Naive thymus-derived CD4-positive, alpha-beta T cell (primary cell): ENCODE results near the gene TRIM40. TPM values are rescaled to one million over a fixed set of nuclear protein-coding genes. Genes with fewer than 3 reads are reported as not detected.

Source experiments
- ATAC-seq: fragments of 150-1000 bp; cut with Tn5 transposase; 2 replicates; pipeline ENCODE4 v1.10.0; 2021; ENCODE audit warnings: mild to moderate bottlenecking, moderate library complexity
- CTCF ChIA-PET: fragments of 350-600 bp; sonication (Branson Sonifier 250); formaldehyde crosslinking; loops from one replicate; lab custom pipeline; 2021; ENCODE audit warnings: antibody characterized with exemption; lab: Charles Lee
- POLR2A ChIA-PET: fragments of 350-600 bp; sonication (Branson Sonifier 250); formaldehyde crosslinking; loops from one replicate; lab custom pipeline; 2021; ENCODE audit warnings: antibody characterized with exemption, inconsistent platforms; lab: Charles Lee
- DNase-seq, 9 donors: peaks; one replicate each; pipeline versions ENCODE4 v3.0.0 to v3.0.0-alpha.2; 2020 to 2022; ENCODE audit warnings: mixed read lengths in 1 of 9
- H3K27ac ChIP-seq: one replicate; pipeline ENCODE4 v1.7.0; 2013; ENCODE audit warnings: mild to moderate bottlenecking, low read depth, low read length, moderate library complexity
- H3K27me3 ChIP-seq, 2 donors: one replicate each; pipeline ENCODE4 v1.7.0; 2013; ENCODE audit warnings: low read length in 2 of 2, mild to moderate bottlenecking in 2 of 2, moderate library complexity in 2 of 2; ENCODE audit not compliant: control insufficient read depth in 2 of 2, insufficient read depth in 2 of 2
- H3K36me3 ChIP-seq, 3 experiments: 1 replicate in 2 of 3; 2 replicates in 1 of 3; pipeline ENCODE4 v1.7.0; 2013; ENCODE audit warnings: low read length in 3 of 3, mild to moderate bottlenecking in 3 of 3, moderate library complexity in 1 of 3; ENCODE audit not compliant: insufficient read depth in 3 of 3, control insufficient read depth in 2 of 3
- H3K4me1 ChIP-seq, 2 donors: one replicate each; pipeline ENCODE4 v1.7.0; 2013; ENCODE audit warnings: low read length in 2 of 2, mild to moderate bottlenecking in 2 of 2, moderate library complexity in 1 of 2; ENCODE audit not compliant: control insufficient read depth in 2 of 2, insufficient read depth in 2 of 2
- H3K4me3 ChIP-seq: 2 replicates; pipeline ENCODE4 v1.7.0; 2013; ENCODE audit warnings: mild to moderate bottlenecking, low read length
- H3K9me3 ChIP-seq, 3 experiments: 1 replicate in 2 of 3; 2 replicates in 1 of 3; pipeline ENCODE4 v1.7.0; 2013; ENCODE audit warnings: low read length in 3 of 3; ENCODE audit not compliant: control insufficient read depth in 2 of 3
- H3K27ac Mint-ChIP-seq, 9 donors: one replicate each; pipeline ENCODE4 v1.8.0; 2020 to 2022; ENCODE audit warnings: mixed read lengths in 9 of 9, mild to moderate bottlenecking in 8 of 9, moderate library complexity in 5 of 9, inconsistent platforms in 2 of 9
- H3K27me3 Mint-ChIP-seq, 5 donors: one replicate each; pipeline ENCODE4 v1.8.0; 2021 to 2022; ENCODE audit warnings: mixed read lengths in 5 of 5, mild to moderate bottlenecking in 1 of 5
- H3K36me3 Mint-ChIP-seq, 5 donors: one replicate each; pipeline ENCODE4 v1.8.0; 2020 to 2022; ENCODE audit warnings: mixed read lengths in 5 of 5, mild to moderate bottlenecking in 3 of 5, inconsistent platforms in 1 of 5
- H3K4me1 Mint-ChIP-seq, 7 donors: one replicate each; pipeline ENCODE4 v1.8.0; 2020 to 2022; ENCODE audit warnings: mixed read lengths in 7 of 7, mild to moderate bottlenecking in 3 of 7, inconsistent platforms in 1 of 7
- H3K4me3 Mint-ChIP-seq, 10 donors: one replicate each; pipeline ENCODE4 v1.8.0; 2020 to 2022; ENCODE audit warnings: mild to moderate bottlenecking in 10 of 10, mixed read lengths in 10 of 10, moderate library complexity in 6 of 10, inconsistent platforms in 2 of 10
- H3K9me3 Mint-ChIP-seq, 11 donors: one replicate each; pipeline ENCODE4 v1.8.0; 2020 to 2022; ENCODE audit warnings: mixed read lengths in 11 of 11, mild to moderate bottlenecking in 4 of 11, inconsistent platforms in 1 of 11, moderate library complexity in 1 of 11
- intact Hi-C, 2 donors: fragments of 100-400 bp; cut with micrococcal nuclease; formaldehyde crosslinking; loops; one replicate each; pipeline ENCODE4 v1.15.1; 2023
- polyA plus RNA-seq, 2 donors: library from polyadenylated mRNA; unstranded; fragments of 300-500 nt; fragmentation: Illumina TruSeq; gene quantifications; one replicate each; pipeline ENCODE4 v1.2.3, GENCODE V29; 2021
- total RNA-seq, 6 experiments: library from RNA in 5 of 6; stranded (reverse) in 5 of 6; gene quantifications; 1 replicate in 5 of 6; 2 replicates in 1 of 6; pipeline ENCODE4 v1.2.3 and lab custom pipeline; 2021 to 2026

Gene TRIM40
- total RNA-seq (not detected), polyA plus RNA-seq (not detected), total RNA-seq (lab: John Stamatoyannopoulos, UW) (not detected)

- no peaks in the 10 kb centered on the region for H3K36me3 Mint-ChIP-seq
- ATAC-seq, result no peak
- peaks cover 0 to 2% (median 0%) of the 10 kb centered on the region in 11 donors for H3K9me3 Mint-ChIP-seq
- H3K4me1 Mint-ChIP-seq, result peaks cover 2 to 12% (median 4%) of the 10 kb centered on the region in 7 donors
- Histone ChIP-seq H3K9me3 (no peaks in the 10 kb centered on the region), H3K4me1 (peaks cover 0 to 2% of the 10 kb centered on the region in 2 donors), H3K27ac (no peak within 1 kb of the TSS), H3K36me3 (no peaks in the 10 kb centered on the region), H3K4me3 (no peak within 1 kb of the TSS), H3K27me3 (peaks cover 0 to 3% of the 10 kb centered on the region in 2 donors)
- POLR2A ChIA-PET, result no interaction called here
- peaks cover 25 to 72% (median 44%) of the 10 kb centered on the region in 5 donors for H3K27me3 Mint-ChIP-seq
- DNase-seq, result no peak
- no peak within 1 kb of the TSS for H3K4me3 Mint-ChIP-seq
- intact Hi-C loops, result no loop called here
- no peak within 1 kb of the TSS for H3K27ac Mint-ChIP-seq
- CTCF ChIA-PET, result interaction anchor here (0.9 to 8.5 kb wide), 2 partner anchors 32 to 53 kb away, joined by 3 to 170 read pairs; no protein-coding TSS in a partner anchor
These were observed at the start of gene TRIM40 for GRCh38 chr6:30135757-30136156. Gene TRIM40 (plus strand): TSS chr6:30136140. CDS start chr6:30137037, 897 bp downstream.

GRCh38 chr6:30087876-30088275, 48.1 kb upstream of the TRIM40 start:
- DNase-seq (no peak), ATAC-seq (no peak)
- peaks cover 0 to 6% (median 4%) of the 10 kb centered on the region in 5 donors for H3K36me3 Mint-ChIP-seq
- CTCF ChIA-PET, result interaction anchor here (1.1 to 1.7 kb wide), 2 partner anchors 14 to 45 kb away, joined by 3 to 5 read pairs; no protein-coding TSS in a partner anchor
- no peak overlapping the region for H3K27ac Mint-ChIP-seq
- no peaks in the 10 kb centered on the region for H3K36me3 ChIP-seq
- peaks cover 40 to 66% (median 53%) of the 10 kb centered on the region in 5 donors for H3K27me3 Mint-ChIP-seq
- intact Hi-C loops, result no loop called here
- H3K27me3 ChIP-seq, result peaks cover 0 to 8% of the 10 kb centered on the region in 2 donors
- peaks cover 0 to 6% (median 0%) of the 10 kb centered on the region in 7 donors for H3K4me1 Mint-ChIP-seq
- H3K4me1 ChIP-seq, result no peaks in the 10 kb centered on the region
- H3K9me3 Mint-ChIP-seq, result peaks cover 0 to 3% (median 0%) of the 10 kb centered on the region in 11 donors
- POLR2A ChIA-PET, result no interaction called here
- no peak overlapping the region for H3K4me3 ChIP-seq
- H3K9me3 ChIP-seq, result no peaks in the 10 kb centered on the region
- no peak overlapping the region for H3K4me3 Mint-ChIP-seq
- H3K27ac ChIP-seq, result no peak overlapping the region

- intact Hi-C loops, result no loop called here
- no peak overlapping the region for H3K4me3 Mint-ChIP-seq
- DNase-seq (no peak), ATAC-seq (no peak)
- Histone ChIP-seq H3K9me3 (no peaks in the 10 kb centered on the region), H3K27ac (no peak overlapping the region), H3K4me3 (no peak overlapping the region), H3K27me3 (peaks cover 0 to 8% of the 10 kb centered on the region in 2 donors), H3K36me3 (no peaks in the 10 kb centered on the region), H3K4me1 (no peaks in the 10 kb centered on the region)
- no peak overlapping the region for H3K27ac Mint-ChIP-seq
- H3K36me3 Mint-ChIP-seq, result peaks cover 0 to 6% (median 4%) of the 10 kb centered on the region in 5 donors
- H3K27me3 Mint-ChIP-seq, result peaks cover 46 to 79% (median 62%) of the 10 kb centered on the region in 5 donors
- ChIA-PET POLR2A (no interaction called here), CTCF (no interaction called here)
- H3K9me3 Mint-ChIP-seq, result peaks cover 0 to 3% (median 0%) of the 10 kb centered on the region in 11 donors
- peaks cover 0 to 6% (median 2%) of the 10 kb centered on the region in 7 donors for H3K4me1 Mint-ChIP-seq
These were observed 44.2 kb upstream of the TRIM40 start for GRCh38 chr6:30091577-30092381.

DNA sequence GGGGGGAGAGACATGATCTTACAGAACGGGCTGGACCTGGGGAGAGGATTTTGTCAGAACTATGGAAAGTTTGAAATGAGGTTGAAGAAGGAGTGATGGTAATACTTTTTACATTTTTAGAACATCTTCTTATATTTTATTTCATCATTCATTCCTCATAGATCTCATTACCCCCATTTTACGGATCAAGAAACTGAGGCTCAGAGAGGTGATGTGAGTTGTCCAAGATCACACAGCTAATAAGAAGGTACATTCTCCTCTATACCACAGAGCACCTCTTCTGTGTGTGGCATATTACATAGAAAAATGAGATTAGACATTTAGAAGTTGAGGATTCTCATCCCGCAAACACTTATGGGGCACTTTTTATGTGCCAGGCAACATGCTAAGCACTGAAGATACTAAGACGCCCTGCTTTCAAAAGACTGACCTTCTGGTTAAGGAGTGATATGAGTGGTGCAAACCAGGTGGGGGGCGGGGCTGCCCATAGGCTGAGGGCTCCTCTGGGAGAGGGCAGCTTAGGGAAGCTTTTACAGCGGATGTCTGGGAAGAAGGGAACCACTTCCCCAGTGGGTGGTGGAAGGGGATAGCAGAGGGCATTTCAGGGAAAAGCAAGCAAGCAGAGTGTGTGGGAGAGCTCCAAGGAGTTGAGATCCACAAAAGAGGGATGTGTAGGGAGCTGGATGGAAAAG, 42.9 kb upstream of the TRIM40 start:
- DNase-seq (no peak), ATAC-seq (no peak)
- Mint-ChIP-seq H3K4me1 (peaks cover 4 to 17% (median 12%) of the 10 kb centered on the region in 7 donors), H3K9me3 (no peaks in the 10 kb centered on the region), H3K4me3 (no peak overlapping the region), H3K36me3 (peaks cover 0 to 6% (median 0%) of the 10 kb centered on the region in 5 donors), H3K27ac (no peak overlapping the region), H3K27me3 (peaks cover 34 to 81% (median 54%) of the 10 kb centered on the region in 5 donors)
- ChIA-PET POLR2A (no interaction called here), CTCF (interaction anchor here (2.3 kb wide), 1 partner anchor 11 kb away, joined by 11 read pairs; no protein-coding TSS in a partner anchor)
- intact Hi-C loops, result no loop called here
- no peak overlapping the region for H3K4me3 ChIP-seq
- H3K27ac ChIP-seq, result no peak overlapping the region
- H3K36me3 ChIP-seq, result no peaks in the 10 kb centered on the region
- H3K27me3 ChIP-seq, result peaks cover 0 to 8% of the 10 kb centered on the region in 2 donors
- H3K4me1 ChIP-seq, result peaks cover 0 to 9% of the 10 kb centered on the region in 2 donors
- H3K9me3 ChIP-seq, result no peaks in the 10 kb centered on the region

- Mint-ChIP-seq H3K4me1 (peaks cover 9 to 25% (median 22%) of the 10 kb centered on the region in 7 donors), H3K4me3 (no peak overlapping the region), H3K27me3 (peaks cover 30 to 85% (median 52%) of the 10 kb centered on the region in 5 donors), H3K9me3 (peaks cover 0 to 1% (median 0%) of the 10 kb centered on the region in 11 donors), H3K36me3 (peaks cover 0 to 6% (median 0%) of the 10 kb centered on the region in 5 donors), H3K27ac (no peak overlapping the region)
- H3K9me3 ChIP-seq, result no peaks in the 10 kb centered on the region
- POLR2A ChIA-PET, result interaction anchor here (0.7 to 1.1 kb wide), 2 partner anchors 9 to 1319 kb away, joined by 3 to 4 read pairs; no protein-coding TSS in a partner anchor
- no peak for DNase-seq
- no peak for ATAC-seq
- CTCF ChIA-PET, result interaction anchor here (2.3 kb wide), 1 partner anchor 10 kb away, joined by 11 read pairs; no protein-coding TSS in a partner anchor
- H3K4me1 ChIP-seq, result peaks cover 0 to 16% of the 10 kb centered on the region in 2 donors
- H3K36me3 ChIP-seq, result no peaks in the 10 kb centered on the region
- H3K27me3 ChIP-seq, result peaks cover 0 to 8% of the 10 kb centered on the region in 2 donors
- H3K4me3 ChIP-seq, result no peak overlapping the region
- no peak overlapping the region for H3K27ac ChIP-seq
- intact Hi-C loops, result no loop called here
These were observed 41.8 kb upstream of the TRIM40 start for GRCh38 chr6:30093951-30094661.

GRCh38 chr6:30096829-30097228, 39.1 kb upstream of the TRIM40 start:
- H3K4me3 Mint-ChIP-seq, result peak overlapping the region in 3 of 10 donors; percentile 43 to 73 (median 66)
- intact Hi-C loops, result no loop called here
- POLR2A ChIA-PET, result interaction anchor here (1.2 kb wide), 1 partner anchor 25 kb away, joined by 4 read pairs; no protein-coding TSS in a partner anchor
- H3K4me3 ChIP-seq, result no peak overlapping the region
- H3K27me3 ChIP-seq, result peaks cover 5 to 14% of the 10 kb centered on the region in 2 donors
- H3K9me3 Mint-ChIP-seq, result peaks cover 0 to 1% (median 0%) of the 10 kb centered on the region in 11 donors
- peaks cover 16 to 32% of the 10 kb centered on the region in 2 donors for H3K4me1 ChIP-seq
- H3K36me3 ChIP-seq, result no peaks in the 10 kb centered on the region
- ATAC-seq (no peak), DNase-seq (no peak)
- no peak overlapping the region for H3K27ac ChIP-seq
- H3K27me3 Mint-ChIP-seq, result peaks cover 28 to 87% (median 45%) of the 10 kb centered on the region in 5 donors
- no peaks in the 10 kb centered on the region for H3K9me3 ChIP-seq
- H3K36me3 Mint-ChIP-seq, result no peaks in the 10 kb centered on the region
- H3K4me1 Mint-ChIP-seq, result peaks cover 28 to 48% (median 44%) of the 10 kb centered on the region in 7 donors
- CTCF ChIA-PET, result interaction anchor here (1.2 kb wide), 2 partner anchors 10 to 33 kb away, joined by 3 read pairs; no protein-coding TSS in a partner anchor
- H3K27ac Mint-ChIP-seq, result peak overlapping the region in 3 of 9 donors; percentile 6 to 81 (median 8)
